GM21360 (cell line): ENCODE measurements around the gene CTDSP1.

Experiments used
- ATAC-seq: cut with Tn5 transposase; IDR thresholded peaks from one replicate; pipeline ENCODE4 v1.9.1; 2021; ENCODE audit warnings: mild to moderate bottlenecking, moderate library complexity; ENCODE audit not compliant: unreplicated experiment

Gene CTDSP1

GRCh38 chr2:218399391-218400166, at the start of gene CTDSP1:
CTDSP1 (plus strand) TSS chr2:218399868; CDS start chr2:218400091, 223 bp downstream.
- ATAC-seq, result peak; percentile 34

- ATAC-seq, result no peak
These were observed 45.6 kb upstream of the CTDSP1 start for GRCh38 chr2:218354045-218354444.

- no peak for ATAC-seq
These were observed 44.7 kb upstream of the CTDSP1 start for GRCh38 chr2:218354850-218355443.

- ATAC-seq, result no peak
These were observed 42.2 kb upstream of the CTDSP1 start for GRCh38 chr2:218357236-218358177.

- no peak for ATAC-seq
These were observed 39.2 kb upstream of the CTDSP1 start for GRCh38 chr2:218360453-218360852.

- no peak for ATAC-seq
These were observed 37.1 kb upstream of the CTDSP1 start for GRCh38 chr2:218362606-218363005.

GRCh38 chr2:218363736-218364135, 35.9 kb upstream of the CTDSP1 start:
- no peak for ATAC-seq

GRCh38 chr2:218364196-218364595, 35.5 kb upstream of the CTDSP1 start:
- ATAC-seq, result no peak

- no peak for ATAC-seq
These were observed 32.9 kb upstream of the CTDSP1 start for GRCh38 chr2:218366621-218367414.

GRCh38 chr2:218367415-218368149, 32.1 kb upstream of the CTDSP1 start:
- peak; percentile 88 for ATAC-seq

- no peak for ATAC-seq
These were observed 31.5 kb upstream of the CTDSP1 start for GRCh38 chr2:218368150-218368528.

- no peak for ATAC-seq
These were observed 31.0 kb upstream of the CTDSP1 start for GRCh38 chr2:218368621-218369153.

- ATAC-seq, result no peak
These were observed 30.3 kb upstream of the CTDSP1 start for GRCh38 chr2:218369330-218369729.

GRCh38 chr2:218370410-218371063, 29.1 kb upstream of the CTDSP1 start:
- no peak for ATAC-seq

GRCh38 chr2:218371983-218372350, 27.7 kb upstream of the CTDSP1 start:
- no peak for ATAC-seq

GRCh38 chr2:218374795-218375194, 24.9 kb upstream of the CTDSP1 start:
- ATAC-seq, result no peak

- no peak for ATAC-seq
These were observed 24.5 kb upstream of the CTDSP1 start for GRCh38 chr2:218375212-218375611.

- ATAC-seq, result no peak
These were observed 21.6 kb upstream of the CTDSP1 start for GRCh38 chr2:218378053-218378452.

- ATAC-seq, result no peak
These were observed 17.7 kb upstream of the CTDSP1 start, which contains the start of gene SLC11A1 for GRCh38 chr2:218381916-218382366. SLC11A1 (plus strand) TSS chr2:218382273; CDS start chr2:218382369, 96 bp downstream.
